ENCODE results near the gene DTX2.

DTX2 gene

DNA sequence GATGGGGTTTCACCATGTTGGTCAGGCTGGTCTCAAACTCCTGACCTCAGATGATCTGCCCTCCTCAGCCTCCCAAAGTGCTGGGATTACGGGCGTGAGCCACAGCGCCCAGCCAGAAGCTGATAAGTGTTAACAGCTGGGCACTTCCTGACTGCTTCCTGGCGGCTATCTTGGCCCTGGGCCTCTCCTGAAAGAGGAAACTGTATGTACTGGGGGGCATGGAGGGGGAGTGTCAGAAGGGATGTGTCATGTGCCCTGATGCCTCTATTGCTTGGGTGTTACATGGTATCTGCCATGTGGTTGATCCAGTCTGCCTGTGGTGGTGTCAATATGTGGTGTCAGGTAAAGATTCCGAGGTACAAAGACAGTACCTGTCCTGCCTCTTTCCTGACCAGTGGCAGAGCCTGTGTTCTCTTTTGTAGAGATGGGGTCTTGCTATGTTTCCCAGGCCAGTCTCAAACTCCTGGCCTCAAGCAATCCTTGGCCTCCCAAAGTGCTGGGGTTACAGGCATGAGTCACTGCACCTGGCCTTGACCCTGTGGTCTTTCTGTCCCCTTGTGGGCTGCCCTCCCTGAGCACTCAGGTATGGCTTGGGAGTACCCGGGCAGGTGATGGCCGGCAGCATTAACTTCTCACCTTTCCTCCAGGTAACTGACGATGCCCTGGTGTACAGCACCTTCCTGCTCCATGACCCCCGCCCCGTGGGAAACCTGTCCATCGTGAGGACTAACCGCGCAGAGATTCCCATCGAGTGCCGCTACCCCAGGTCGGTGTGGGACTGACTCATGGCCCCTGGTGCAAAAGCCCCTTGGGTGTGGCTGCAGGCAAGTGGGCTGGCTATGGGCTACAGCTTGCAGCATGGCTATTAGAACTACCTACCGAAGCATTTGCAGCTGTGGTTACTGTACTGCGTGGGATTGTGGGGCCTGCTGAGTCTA lies 32.4 kb upstream of the DTX2 start:
- Histone ChIP-seq H3K4me2 (ENCODE audit: low read depth, low read length, poor library complexity, severe bottlenecking) (no peak overlapping the region), H4K20me1 (ENCODE audit: insufficient read depth, low read length, poor library complexity, severe bottlenecking) (no peaks in the 10 kb centered on the region)
- TF ChIP-seq EZH2phosphoT487 (IDR thresholded peaks at IDR 0.05; ENCODE audit: borderline replicate concordance), result no peak
- TF ChIP-seq, protein P1, sequence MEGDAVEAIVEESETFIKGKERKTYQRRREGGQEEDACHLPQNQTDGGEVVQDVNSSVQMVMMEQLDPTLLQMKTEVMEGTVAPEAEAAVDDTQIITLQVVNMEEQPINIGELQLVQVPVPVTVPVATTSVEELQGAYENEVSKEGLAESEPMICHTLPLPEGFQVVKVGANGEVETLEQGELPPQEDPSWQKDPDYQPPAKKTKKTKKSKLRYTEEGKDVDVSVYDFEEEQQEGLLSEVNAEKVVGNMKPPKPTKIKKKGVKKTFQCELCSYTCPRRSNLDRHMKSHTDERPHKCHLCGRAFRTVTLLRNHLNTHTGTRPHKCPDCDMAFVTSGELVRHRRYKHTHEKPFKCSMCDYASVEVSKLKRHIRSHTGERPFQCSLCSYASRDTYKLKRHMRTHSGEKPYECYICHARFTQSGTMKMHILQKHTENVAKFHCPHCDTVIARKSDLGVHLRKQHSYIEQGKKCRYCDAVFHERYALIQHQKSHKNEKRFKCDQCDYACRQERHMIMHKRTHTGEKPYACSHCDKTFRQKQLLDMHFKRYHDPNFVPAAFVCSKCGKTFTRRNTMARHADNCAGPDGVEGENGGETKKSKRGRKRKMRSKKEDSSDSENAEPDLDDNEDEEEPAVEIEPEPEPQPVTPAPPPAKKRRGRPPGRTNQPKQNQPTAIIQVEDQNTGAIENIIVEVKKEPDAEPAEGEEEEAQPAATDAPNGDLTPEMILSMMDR (conservative IDR thresholded peaks at IDR 0.05; ENCODE audit: low read length), result no peak

DNA sequence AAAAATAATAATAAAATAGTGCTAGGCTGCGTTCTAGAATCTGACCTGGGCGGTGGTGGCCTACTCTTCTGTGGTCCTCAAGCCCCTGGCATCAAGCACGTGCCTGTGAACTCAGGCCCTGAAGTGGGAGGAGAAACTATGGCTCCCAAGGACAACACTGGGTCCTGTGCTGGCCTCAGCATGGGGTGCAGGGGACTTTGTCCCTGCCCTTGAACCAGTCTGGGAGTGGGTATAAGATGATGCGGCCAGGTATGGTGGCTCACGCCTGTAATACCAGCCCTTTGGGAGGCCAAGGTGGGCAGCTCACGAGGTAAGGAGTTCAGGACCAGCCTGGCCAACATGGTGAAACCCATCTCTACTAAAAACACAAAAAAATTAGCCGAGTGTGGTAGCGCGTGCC lies 31.3 kb upstream of the DTX2 start:
- no peaks in the 10 kb centered on the region for H3K9me2 ChIP-seq (replicated peaks; ENCODE audit: low read depth, low read length)
- H3K9me3 ChIP-seq (ENCODE audit: insufficient read depth, low read depth, low read length), result no peaks in the 10 kb centered on the region
- no peak overlapping the region for H3K4me3 ChIP-seq (ENCODE audit: low read length, poor library complexity, severe bottlenecking)
- no peaks in the 10 kb centered on the region for H3K79me2 ChIP-seq (ENCODE audit: insufficient read depth, low read length)
- H3F3A ChIP-seq (ENCODE audit: low read depth), result no peaks in the 10 kb centered on the region
- no peaks in the 10 kb centered on the region for H3K27me3 ChIP-seq (ENCODE audit: insufficient read depth, low read length, poor library complexity, severe bottlenecking)
- H3K4me2 ChIP-seq (ENCODE audit: low read depth, low read length, poor library complexity, severe bottlenecking), result no peak overlapping the region
- H3K9ac ChIP-seq (ENCODE audit: low read depth, low read length, poor library complexity, severe bottlenecking), result no peak overlapping the region
- H3K4me1 ChIP-seq (ENCODE audit: insufficient read depth, low read length, poor library complexity, severe bottlenecking), result peaks cover 6% of the 10 kb centered on the region
- TF ChIP-seq EZH2phosphoT487 (IDR thresholded peaks at IDR 0.05; ENCODE audit: borderline replicate concordance), result no peak
- TF ChIP-seq, protein P1 (conservative IDR thresholded peaks at IDR 0.05; ENCODE audit: low read length), result no peak
- H2AFZ ChIP-seq (ENCODE audit: low read length), result no peak overlapping the region
- no peaks in the 10 kb centered on the region for H3K36me3 ChIP-seq (ENCODE audit: insufficient read depth, low read length)
- H4K20me1 ChIP-seq (ENCODE audit: insufficient read depth, low read length, poor library complexity, severe bottlenecking), result no peaks in the 10 kb centered on the region

More for the DNA sequence above, 32.4 kb upstream of the DTX2 start:
- Histone ChIP-seq H3F3A (ENCODE audit: low read depth) (no peaks in the 10 kb centered on the region), H3K9ac (ENCODE audit: low read depth, low read length, poor library complexity, severe bottlenecking) (no peak overlapping the region), H3K4me3 (ENCODE audit: low read length, poor library complexity, severe bottlenecking) (no peak overlapping the region), H3K9me3 (ENCODE audit: insufficient read depth, low read depth, low read length) (no peaks in the 10 kb centered on the region), H2AFZ (ENCODE audit: low read length) (no peak overlapping the region; the same call in 1 of the 2 replicates), H3K27me3 (ENCODE audit: insufficient read depth, low read length, poor library complexity, severe bottlenecking) (no peaks in the 10 kb centered on the region), H3K4me1 (ENCODE audit: insufficient read depth, low read length, poor library complexity, severe bottlenecking) (peaks cover 6% of the 10 kb centered on the region), H3K36me3 (ENCODE audit: insufficient read depth, low read length) (no peaks in the 10 kb centered on the region), H3K9me2 (replicated peaks; ENCODE audit: low read depth, low read length) (no peaks in the 10 kb centered on the region), H3K79me2 (ENCODE audit: insufficient read depth, low read length) (no peaks in the 10 kb centered on the region)

DNA sequence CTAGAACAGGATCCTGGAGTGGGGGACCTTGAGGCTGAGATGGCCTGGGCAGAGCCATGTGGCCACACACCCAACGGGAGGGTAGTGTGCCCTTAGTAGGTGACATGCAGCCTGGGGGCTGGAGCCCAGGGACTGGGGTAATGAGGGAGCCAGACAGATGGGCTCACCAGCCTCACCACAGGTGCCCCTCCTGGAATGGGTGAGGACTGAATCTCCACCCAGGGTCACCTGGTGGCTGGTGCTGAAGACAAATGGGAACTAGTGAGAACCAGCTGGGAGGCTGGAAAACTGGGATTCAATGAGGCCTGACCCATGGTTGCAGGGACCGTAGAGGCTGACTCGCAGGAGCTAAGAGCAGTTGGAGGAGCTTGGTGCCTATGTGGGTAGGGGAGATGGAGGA lies 30.7 kb upstream of the DTX2 start:
- TF ChIP-seq, protein P1 (conservative IDR thresholded peaks at IDR 0.05; ENCODE audit: low read length), result no peak
- TF ChIP-seq EZH2phosphoT487 (IDR thresholded peaks at IDR 0.05; ENCODE audit: borderline replicate concordance), result no peak
- H3F3A ChIP-seq (ENCODE audit: low read depth), result no peaks in the 10 kb centered on the region
- no peak overlapping the region for H3K9ac ChIP-seq (ENCODE audit: low read depth, low read length, poor library complexity, severe bottlenecking)
- peaks cover 6% of the 10 kb centered on the region for H3K4me1 ChIP-seq (ENCODE audit: insufficient read depth, low read length, poor library complexity, severe bottlenecking)
- no peak overlapping the region for H3K4me2 ChIP-seq (ENCODE audit: low read depth, low read length, poor library complexity, severe bottlenecking)
- H3K36me3 ChIP-seq (ENCODE audit: insufficient read depth, low read length), result no peaks in the 10 kb centered on the region
- H2AFZ ChIP-seq (ENCODE audit: low read length), result no peak overlapping the region
- H3K79me2 ChIP-seq (ENCODE audit: insufficient read depth, low read length), result no peaks in the 10 kb centered on the region
- H4K20me1 ChIP-seq (ENCODE audit: insufficient read depth, low read length, poor library complexity, severe bottlenecking), result no peaks in the 10 kb centered on the region
- no peaks in the 10 kb centered on the region for H3K9me2 ChIP-seq (replicated peaks; ENCODE audit: low read depth, low read length)
- H3K4me3 ChIP-seq (ENCODE audit: low read length, poor library complexity, severe bottlenecking), result no peak overlapping the region
- H3K9me3 ChIP-seq (ENCODE audit: insufficient read depth, low read depth, low read length), result no peaks in the 10 kb centered on the region
- H3K27me3 ChIP-seq (ENCODE audit: insufficient read depth, low read length, poor library complexity, severe bottlenecking), result no peaks in the 10 kb centered on the region

All from Loucy (cell line).